C4-2B (cell line): ENCODE results near the gene YAE1.
"Not testable (repeated sequence)": the region's sequence is repeated elsewhere in the genome, so short reads cannot be mapped to it uniquely, and the experiment has no call there.

Experiments
- H3K27ac ChIP-seq: fragments of 450-650 bp; 2 replicates; pipeline ENCODE4 v1.5.1; 2017
- CTCF ChIP-seq: fragments of 450-650 bp; conservative IDR thresholded peaks from 2 replicates; pipeline ENCODE4 v1.5.1; 2017; ENCODE audit warnings: mild to moderate bottlenecking
- ZFX ChIP-seq: fragments of 450-650 bp; IDR thresholded peaks from 2 replicates; pipeline ENCODE4 v1.6.1; 2017

YAE1 gene

GRCh38 chr7:39535720-39536119 is 30.5 kb upstream of the YAE1 start:
- no peak overlapping the region for H3K27ac ChIP-seq
- TF ChIP-seq CTCF, result no peak
- no peak for TF ChIP-seq ZFX

GRCh38 chr7:39536951-39537350 is 29.3 kb upstream of the YAE1 start:
- no peak overlapping the region for H3K27ac ChIP-seq
- TF ChIP-seq CTCF (no peak), ZFX (no peak)

GRCh38 chr7:39539816-39540215 is 26.4 kb upstream of the YAE1 start:
- no peak overlapping the region for H3K27ac ChIP-seq
- no peak for TF ChIP-seq ZFX
- TF ChIP-seq CTCF, result no peak

GRCh38 chr7:39540320-39540719 is 25.9 kb upstream of the YAE1 start:
- H3K27ac ChIP-seq, result no peak overlapping the region
- TF ChIP-seq CTCF, result no peak
- no peak for TF ChIP-seq ZFX

- TF ChIP-seq ZFX, result no peak
- TF ChIP-seq CTCF, result no peak
Measured at GRCh38 chr7:39541511-39541910, 24.7 kb upstream of the YAE1 start.

GRCh38 chr7:39544774-39545173 is 21.4 kb upstream of the YAE1 start:
- not testable (repeated sequence) for H3K27ac ChIP-seq

More at GRCh38 chr7:39541511-39541910, 24.7 kb upstream of the YAE1 start:
- H3K27ac ChIP-seq, result no peak overlapping the region

GRCh38 chr7:39547336-39547735 is 18.9 kb upstream of the YAE1 start:
- H3K27ac ChIP-seq, result no peak overlapping the region
- TF ChIP-seq ZFX, result no peak
- no peak for TF ChIP-seq CTCF

GRCh38 chr7:39550411-39550810 is 15.8 kb upstream of the YAE1 start:
- TF ChIP-seq ZFX, result no peak
- TF ChIP-seq CTCF, result no peak
- no peak overlapping the region for H3K27ac ChIP-seq
